Measurements from ENCODE around the gene LAMB4.

LAMB4 gene

GRCh38 chr7:108020585-108020984 is 109.6 kb downstream of the LAMB4 start:
- no peak for TF ChIP-seq CTCF (conservative IDR thresholded peaks at IDR 0.05; ENCODE audit: low read depth, low read length)
- H3K4me3 ChIP-seq (ENCODE audit: low read depth, low read length) = no peak overlapping the region
- DNase-seq (ENCODE audit: low read depth) = no peak

DNA sequence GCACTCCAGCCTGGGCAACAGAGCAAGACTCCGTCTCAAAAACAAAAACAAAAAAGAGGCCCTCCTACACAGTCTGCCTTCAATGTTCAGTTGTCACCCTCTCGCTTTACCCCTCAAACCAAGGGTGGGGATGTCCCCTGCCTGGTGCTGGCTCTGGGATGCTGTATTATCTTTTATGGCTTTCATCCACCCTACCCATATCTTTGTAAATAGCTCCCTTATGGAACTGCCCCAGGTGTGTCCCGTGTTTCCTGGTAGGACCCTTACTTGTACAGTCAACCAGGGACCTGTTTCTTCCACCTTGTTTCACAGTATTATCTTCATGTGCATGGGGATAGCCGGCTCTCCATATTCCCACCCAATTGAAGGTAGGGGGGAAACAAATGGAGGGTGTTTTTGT is 111.5 kb downstream of the LAMB4 start:
- TF ChIP-seq CTCF (conservative IDR thresholded peaks at IDR 0.05; ENCODE audit: low read depth, low read length) = no peak
- no peak overlapping the region for H3K4me3 ChIP-seq (ENCODE audit: low read depth, low read length)
- no peak for DNase-seq (ENCODE audit: low read depth)

DNA sequence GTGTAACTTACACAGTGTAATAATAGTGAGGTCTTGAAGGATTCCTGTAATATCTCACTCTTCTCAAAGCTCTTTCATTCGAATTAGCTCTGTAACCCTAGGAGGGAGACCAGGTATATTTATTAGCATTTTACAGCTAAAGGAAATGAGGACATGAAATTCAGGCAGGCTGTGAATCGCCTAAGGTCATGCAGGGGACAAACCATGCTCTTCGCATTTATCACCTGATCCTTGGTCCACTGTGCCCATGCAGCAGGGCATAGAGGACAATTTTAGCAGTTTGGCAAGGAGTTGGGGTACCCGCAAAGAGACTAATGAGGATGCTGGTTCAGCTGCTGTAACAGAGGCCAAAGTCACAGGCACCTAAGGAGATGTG is 112.4 kb downstream of the LAMB4 start:
- no peak for DNase-seq (ENCODE audit: low read depth)
- H3K4me3 ChIP-seq (ENCODE audit: low read depth, low read length) = no peak overlapping the region
- no peak for TF ChIP-seq CTCF (conservative IDR thresholded peaks at IDR 0.05; ENCODE audit: low read depth, low read length)

GRCh38 chr7:108016841-108017775 is 113.1 kb downstream of the LAMB4 start:
- peak; percentile 61 for TF ChIP-seq CTCF (conservative IDR thresholded peaks at IDR 0.05; ENCODE audit: low read depth, low read length)
- DNase-seq (ENCODE audit: low read depth) = peak; percentile 70
- H3K4me3 ChIP-seq (ENCODE audit: low read depth, low read length) = no peak overlapping the region

DNA sequence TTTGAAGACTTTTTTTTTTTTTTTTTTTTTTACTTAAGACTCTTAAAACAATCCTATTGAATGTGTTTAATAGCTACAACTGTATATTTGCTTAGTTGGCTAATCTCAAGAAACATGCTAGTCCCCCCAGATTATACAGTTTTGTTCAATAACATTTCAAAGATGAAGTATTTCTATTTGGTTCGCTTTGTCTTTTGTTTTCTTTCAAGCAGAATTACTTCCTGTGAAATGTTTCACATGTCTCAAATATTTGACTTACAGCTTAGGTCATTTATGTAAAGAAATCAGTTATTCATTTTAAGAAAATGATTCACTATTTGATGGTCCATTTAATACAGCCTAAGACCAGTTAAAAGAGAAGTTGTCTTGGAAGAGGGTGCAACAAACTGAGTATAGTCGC is 114.4 kb downstream of the LAMB4 start:
- DNase-seq (ENCODE audit: low read depth) = peak; percentile 58
- TF ChIP-seq CTCF (conservative IDR thresholded peaks at IDR 0.05; ENCODE audit: low read depth, low read length) = no peak
- H3K4me3 ChIP-seq (ENCODE audit: low read depth, low read length) = no peak overlapping the region

- H3K4me3 ChIP-seq (ENCODE audit: low read depth, low read length) = no peak overlapping the region
- peak; percentile 48 for DNase-seq (ENCODE audit: low read depth)
- TF ChIP-seq CTCF (conservative IDR thresholded peaks at IDR 0.05; ENCODE audit: low read depth, low read length) = no peak
Measured at GRCh38 chr7:108014747-108015682, 115.1 kb downstream of the LAMB4 start.

Data from choroid plexus epithelial cell (primary cell).